NCI-H1092 treated with DMSO at 0.1 percent for 48 hours (cell line): Measurements from ENCODE around the gene FOXO3.

Experiments used
- DNase-seq: peaks from one replicate; lab custom pipeline; 2025; lab: John Stamatoyannopoulos, UW

FOXO3 gene

GRCh38 chr6:108575905-108576494, 15.3 kb downstream of the FOXO3 start:
- no peak for DNase-seq

- DNase-seq: no peak
These were observed 16.0 kb downstream of the FOXO3 start for GRCh38 chr6:108576709-108577108.

- DNase-seq: no peak
These were observed 17.4 kb downstream of the FOXO3 start for GRCh38 chr6:108578166-108578565.

- DNase-seq: no peak
These were observed 18.0 kb downstream of the FOXO3 start for GRCh38 chr6:108578595-108579327.

GRCh38 chr6:108579328-108579721, 18.6 kb downstream of the FOXO3 start:
- DNase-seq: no peak

- no peak for DNase-seq
These were observed 19.9 kb downstream of the FOXO3 start for GRCh38 chr6:108580646-108581045.

- no peak for DNase-seq
These were observed 20.7 kb downstream of the FOXO3 start for GRCh38 chr6:108581237-108581931.

GRCh38 chr6:108581932-108582475, 21.3 kb downstream of the FOXO3 start:
- DNase-seq: no peak

GRCh38 chr6:108582618-108583017, 21.9 kb downstream of the FOXO3 start:
- DNase-seq: no peak

GRCh38 chr6:108584323-108584722, 23.6 kb downstream of the FOXO3 start:
- DNase-seq: no peak

GRCh38 chr6:108585359-108585758, 24.6 kb downstream of the FOXO3 start:
- DNase-seq: no peak

- DNase-seq: no peak
These were observed 25.3 kb downstream of the FOXO3 start for GRCh38 chr6:108585921-108586536.

GRCh38 chr6:108587258-108588059, 26.7 kb downstream of the FOXO3 start:
- DNase-seq: no peak

GRCh38 chr6:108588586-108588985, 27.9 kb downstream of the FOXO3 start:
- DNase-seq: no peak

- no peak for DNase-seq
These were observed 28.6 kb downstream of the FOXO3 start for GRCh38 chr6:108589244-108589791.

- no peak for DNase-seq
These were observed 30.5 kb downstream of the FOXO3 start for GRCh38 chr6:108591040-108591816.

- no peak for DNase-seq
These were observed 31.9 kb downstream of the FOXO3 start for GRCh38 chr6:108592371-108593337.

GRCh38 chr6:108594151-108594550, 33.4 kb downstream of the FOXO3 start:
- DNase-seq: no peak

GRCh38 chr6:108594640-108595039, 33.9 kb downstream of the FOXO3 start:
- no peak for DNase-seq
